HG02970 (cell line): ENCODE measurements around the gene PRR5L.
"Not testable (repeated sequence)": the region's sequence is repeated elsewhere in the genome, so short reads cannot be mapped to it uniquely, and the experiment has no call there.

Experiments used
- ATAC-seq: cut with Tn5 transposase; IDR thresholded peaks from one replicate; pipeline ENCODE4 v1.9.1; 2021; ENCODE audit warnings: mild to moderate bottlenecking, moderate library complexity, moderate number of reproducible peaks; ENCODE audit not compliant: unreplicated experiment, low FRiP score

Gene PRR5L

GRCh38 chr11:36317992-36318391 is 21.9 kb downstream of the PRR5L start:
- ATAC-seq = no peak

- ATAC-seq = not testable (repeated sequence)
Measured at GRCh38 chr11:36324956-36325355, 28.9 kb downstream of the PRR5L start.

- not testable (repeated sequence) for ATAC-seq
Measured at GRCh38 chr11:36325403-36325802, 29.3 kb downstream of the PRR5L start.

- ATAC-seq = no peak
Measured at GRCh38 chr11:36326524-36327419, 30.7 kb downstream of the PRR5L start.

- ATAC-seq = no peak
Measured at GRCh38 chr11:36328966-36329673, 33.0 kb downstream of the PRR5L start.

- ATAC-seq = no peak
Measured at GRCh38 chr11:36330411-36330810, 34.3 kb downstream of the PRR5L start.

GRCh38 chr11:36333468-36333867 is 37.4 kb downstream of the PRR5L start:
- ATAC-seq = no peak

- no peak for ATAC-seq
Measured at GRCh38 chr11:36333897-36334296, 37.8 kb downstream of the PRR5L start.

- ATAC-seq = no peak
Measured at GRCh38 chr11:36339888-36340287, 43.8 kb downstream of the PRR5L start.

GRCh38 chr11:36340897-36341296 is 44.8 kb downstream of the PRR5L start:
- ATAC-seq = no peak

GRCh38 chr11:36341915-36342314 is 45.8 kb downstream of the PRR5L start:
- no peak for ATAC-seq

GRCh38 chr11:36342327-36342726 is 46.2 kb downstream of the PRR5L start:
- no peak for ATAC-seq

- ATAC-seq = no peak
Measured at GRCh38 chr11:36343436-36343835, 47.3 kb downstream of the PRR5L start.

GRCh38 chr11:36345084-36345511 is 49.0 kb downstream of the PRR5L start:
- no peak for ATAC-seq

- ATAC-seq = no peak
Measured at GRCh38 chr11:36345535-36346141, 49.5 kb downstream of the PRR5L start.

- no peak for ATAC-seq
Measured at GRCh38 chr11:36346562-36347383, 50.7 kb downstream of the PRR5L start.

GRCh38 chr11:36347384-36347906 is 51.4 kb downstream of the PRR5L start:
- ATAC-seq = no peak

GRCh38 chr11:36349351-36350136 is 53.5 kb downstream of the PRR5L start:
- ATAC-seq = no peak

GRCh38 chr11:36350137-36350513 is 54.0 kb downstream of the PRR5L start:
- no peak for ATAC-seq
